Activated naive CD8-positive, alpha-beta T cell treated with anti-CD3 and anti-CD28 coated beads, Interleukin-2, amount 10 ng/mL, durations not matched to agents 7 days and 5 days (primary cell): Measurements from ENCODE around the gene PCNX3. TPM values are rescaled to one million over a fixed set of nuclear protein-coding genes. Genes with fewer than 3 reads are reported as not detected.

Experiments used
- ATAC-seq: fragments of 150-1000 bp; cut with Tn5 transposase; one replicate; pipeline ENCODE4 v1.10.0; 2021; ENCODE audit warnings: low read depth, moderate library complexity
- POLR2A ChIA-PET: fragments of 350-600 bp; sonication (Branson Sonifier 250); formaldehyde crosslinking; loops from one replicate; lab custom pipeline; 2021; ENCODE audit warnings: antibody characterized with exemption; lab: Charles Lee
- DNase-seq: peaks from one replicate; pipeline ENCODE4 v3.0.0; 2021
- H3K27ac Mint-ChIP-seq: one replicate; pipeline ENCODE4 v1.8.0; 2022; ENCODE audit warnings: mild to moderate bottlenecking, mixed read lengths
- H3K27me3 Mint-ChIP-seq: one replicate; pipeline ENCODE4 v1.8.0; 2022; ENCODE audit warnings: mild to moderate bottlenecking, moderate library complexity, mixed read lengths
- H3K36me3 Mint-ChIP-seq: one replicate; pipeline ENCODE4 v1.8.0; 2021; ENCODE audit warnings: mild to moderate bottlenecking, mixed read lengths
- H3K4me1 Mint-ChIP-seq: one replicate; pipeline ENCODE4 v1.8.0; 2021; ENCODE audit warnings: mixed read lengths
- H3K4me3 Mint-ChIP-seq: one replicate; pipeline ENCODE4 v1.8.0; 2022; ENCODE audit warnings: mild to moderate bottlenecking, moderate library complexity, mixed read lengths
- H3K9me3 Mint-ChIP-seq: one replicate; pipeline ENCODE4 v1.8.0; 2021; ENCODE audit warnings: mixed read lengths
- total RNA-seq, 2 experiments: library from RNA; stranded (reverse); gene quantifications; one replicate each; pipeline ENCODE4 v1.2.3, GENCODE V29; 2021

PCNX3 gene
- total RNA-seq, 2 experiments from 2014 or later, result 57.2 to 60.2 TPM

DNA sequence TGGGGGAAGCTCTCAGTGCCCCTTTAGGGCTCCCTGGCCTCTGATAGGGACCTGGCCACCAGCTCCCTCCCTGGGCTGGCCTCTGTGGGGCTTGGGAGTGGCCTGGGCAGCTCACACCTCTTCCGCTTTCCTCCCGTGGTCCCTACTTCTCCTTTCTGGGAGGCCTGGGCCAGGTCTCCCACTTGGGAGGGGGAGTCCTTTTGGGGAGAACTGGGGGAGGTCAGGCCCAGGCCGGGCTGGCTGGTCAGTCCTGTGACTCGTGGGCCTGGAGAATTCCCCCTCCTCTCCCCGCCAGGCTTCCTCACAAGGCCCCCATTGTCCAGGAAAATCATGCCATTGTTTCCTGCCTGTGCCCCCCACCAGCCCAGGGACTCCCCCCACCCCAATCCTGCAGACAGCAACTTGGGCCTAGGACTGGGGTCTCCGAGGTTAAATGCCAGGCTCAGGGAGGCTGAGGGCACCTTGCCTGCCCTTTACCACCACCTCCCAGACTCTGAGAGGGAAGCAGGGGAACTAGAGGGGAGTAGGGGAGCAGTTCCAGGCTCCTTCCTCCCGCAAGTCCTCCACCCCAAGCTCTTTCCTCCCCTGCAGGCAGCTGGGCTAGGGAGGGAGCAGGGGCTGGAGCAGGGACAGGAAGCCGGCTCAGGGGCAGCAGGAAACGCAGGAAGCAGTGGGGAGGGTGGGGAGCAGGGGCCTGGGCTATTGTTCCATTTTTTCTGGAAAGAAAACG, 4.4 kb upstream of the PCNX3 start:
- peak overlapping the region; percentile 47 for H3K27ac Mint-ChIP-seq
- no peak for DNase-seq
- H3K4me1 Mint-ChIP-seq, result peaks cover 20% of the 10 kb centered on the region
- H3K4me3 Mint-ChIP-seq, result peak overlapping the region; percentile 52
- no peaks in the 10 kb centered on the region for H3K9me3 Mint-ChIP-seq
- peaks cover 6% of the 10 kb centered on the region for H3K36me3 Mint-ChIP-seq
- no peaks in the 10 kb centered on the region for H3K27me3 Mint-ChIP-seq
- ATAC-seq, result no peak
- POLR2A ChIA-PET, result interaction anchor here (1.3 to 2.1 kb wide), 3 partner anchors 14 to 42 kb away, joined by 4 to 8 read pairs (median 7); partner anchors contain the start of gene SIPA1

DNA sequence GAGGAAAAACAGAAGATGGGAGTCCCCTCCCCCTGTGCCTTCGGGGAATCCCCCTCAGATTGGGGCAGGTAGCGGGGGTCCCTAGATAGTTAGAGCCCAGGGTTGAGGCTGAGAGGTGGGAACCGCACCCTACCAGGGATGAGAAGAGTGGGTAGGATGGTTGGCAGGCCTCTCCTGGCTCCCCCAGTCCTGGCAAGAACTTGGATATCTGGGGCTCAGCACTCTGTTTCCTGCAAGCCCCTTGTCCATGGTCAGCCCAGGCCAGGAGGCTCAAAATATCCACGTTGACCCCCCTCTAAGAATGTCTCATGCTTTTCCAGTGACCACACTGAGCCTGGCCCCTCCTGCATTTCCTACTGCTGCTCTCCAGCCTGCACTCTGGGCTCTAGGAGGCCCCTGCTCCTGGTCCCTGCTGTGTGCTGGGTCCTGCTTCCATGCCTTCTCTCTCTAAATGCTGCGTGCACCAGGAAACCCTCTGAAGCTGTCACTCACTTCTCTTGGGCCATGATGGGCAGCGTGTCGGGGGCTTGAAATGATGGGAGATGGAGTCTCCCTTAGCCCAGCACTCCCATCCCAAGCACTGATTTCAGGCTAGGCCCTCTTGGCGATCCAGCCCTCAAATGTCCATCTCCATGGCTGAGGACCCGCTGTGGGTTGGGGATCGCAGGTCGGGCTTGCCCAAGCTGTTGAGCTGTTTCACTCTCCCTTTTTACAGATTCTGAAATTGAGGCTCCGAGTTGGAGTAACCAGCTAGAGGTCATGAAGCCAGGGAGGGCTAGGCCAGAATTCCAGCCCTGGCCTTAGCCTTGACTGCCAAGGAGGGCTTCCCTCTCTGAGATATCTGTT, 3.6 kb upstream of the PCNX3 start:
- no peak for ATAC-seq
- POLR2A ChIA-PET, result interaction anchor here (0.5 to 2.1 kb wide), 6 partner anchors 8 to 248 kb away, joined by 3 to 8 read pairs (median 4); partner anchors contain the start of gene RELA
- Mint-ChIP-seq H3K27ac (peak overlapping the region; percentile 90), H3K27me3 (no peaks in the 10 kb centered on the region), H3K4me3 (peak overlapping the region; percentile 96), H3K9me3 (no peaks in the 10 kb centered on the region), H3K4me1 (peaks cover 27% of the 10 kb centered on the region), H3K36me3 (peaks cover 8% of the 10 kb centered on the region)
- no peak for DNase-seq

- peaks cover 11% of the 10 kb centered on the region for H3K36me3 Mint-ChIP-seq
- H3K27ac Mint-ChIP-seq, result peak overlapping the region; percentile 90
- no peaks in the 10 kb centered on the region for H3K9me3 Mint-ChIP-seq
- H3K4me1 Mint-ChIP-seq, result peaks cover 28% of the 10 kb centered on the region
- H3K27me3 Mint-ChIP-seq, result no peaks in the 10 kb centered on the region
- DNase-seq (no peak), ATAC-seq (no peak)
- H3K4me3 Mint-ChIP-seq, result peak overlapping the region; percentile 96
- POLR2A ChIA-PET, result interaction anchor here (0.5 to 2.8 kb wide), 10 partner anchors 9 to 247 kb away, joined by 3 to 13 read pairs (median 4); partner anchors contain the start of genes RELA and ZNRD2
Observed at GRCh38 chr11:65612691-65613090, 2.9 kb upstream of the PCNX3 start.

GRCh38 chr11:65613091-65613928, 2.3 kb upstream of the PCNX3 start:
- H3K9me3 Mint-ChIP-seq, result no peaks in the 10 kb centered on the region
- DNase-seq, result no peak
- POLR2A ChIA-PET, result interaction anchor here (0.5 to 4.6 kb wide), 13 partner anchors 9 to 246 kb away, joined by 3 to 25 read pairs (median 5); partner anchors contain the start of genes FAM89B, RELA and ZNRD2
- H3K27ac Mint-ChIP-seq, result peak overlapping the region; percentile 96
- H3K4me3 Mint-ChIP-seq, result peak overlapping the region; percentile 96
- peaks cover 11% of the 10 kb centered on the region for H3K36me3 Mint-ChIP-seq
- ATAC-seq, result no peak
- peaks cover 28% of the 10 kb centered on the region for H3K4me1 Mint-ChIP-seq
- H3K27me3 Mint-ChIP-seq, result no peaks in the 10 kb centered on the region

- Mint-ChIP-seq H3K9me3 (no peaks in the 10 kb centered on the region), H3K27ac (peak overlapping the region; percentile 96), H3K4me1 (peaks cover 21% of the 10 kb centered on the region), H3K36me3 (peaks cover 13% of the 10 kb centered on the region), H3K27me3 (no peaks in the 10 kb centered on the region), H3K4me3 (peak overlapping the region; percentile 97)
- no peak for ATAC-seq
- POLR2A ChIA-PET, result interaction anchor here (0.7 to 4.6 kb wide), 22 partner anchors 9 to 436 kb away, joined by 3 to 36 read pairs (median 6); partner anchors contain the start of genes BANF1, CCDC85B, EHBP1L1 and EIF1AD
- DNase-seq, result no peak
Observed at GRCh38 chr11:65615950-65616574, 486 bp downstream of the PCNX3 start.

- ATAC-seq (no peak), DNase-seq (no peak)
- peak overlapping the region; percentile 97 for H3K4me3 Mint-ChIP-seq
- H3K4me1 Mint-ChIP-seq, result peaks cover 20% of the 10 kb centered on the region
- no peaks in the 10 kb centered on the region for H3K9me3 Mint-ChIP-seq
- POLR2A ChIA-PET, result interaction anchor here (0.7 to 4.6 kb wide), 9 partner anchors 9 to 242 kb away, joined by 3 to 25 read pairs (median 4); partner anchors contain the start of genes EHBP1L1, FAM89B and SIPA1
- peaks cover 15% of the 10 kb centered on the region for H3K36me3 Mint-ChIP-seq
- peak overlapping the region; percentile 94 for H3K27ac Mint-ChIP-seq
- H3K27me3 Mint-ChIP-seq, result no peaks in the 10 kb centered on the region
Observed at GRCh38 chr11:65616575-65617001, 1.0 kb downstream of the PCNX3 start.

GRCh38 chr11:65617136-65617850, 1.7 kb downstream of the PCNX3 start:
- ATAC-seq, result no peak
- Mint-ChIP-seq H3K27me3 (no peaks in the 10 kb centered on the region), H3K27ac (peak overlapping the region; percentile 94), H3K36me3 (peaks cover 17% of the 10 kb centered on the region), H3K4me1 (peaks cover 18% of the 10 kb centered on the region), H3K9me3 (no peaks in the 10 kb centered on the region), H3K4me3 (peak overlapping the region; percentile 97)
- DNase-seq, result no peak
- POLR2A ChIA-PET, result interaction anchor here (0.8 to 4.6 kb wide), 10 partner anchors 8 to 241 kb away, joined by 3 to 25 read pairs (median 4); partner anchors contain the start of genes EHBP1L1, FAM89B and SIPA1

DNA sequence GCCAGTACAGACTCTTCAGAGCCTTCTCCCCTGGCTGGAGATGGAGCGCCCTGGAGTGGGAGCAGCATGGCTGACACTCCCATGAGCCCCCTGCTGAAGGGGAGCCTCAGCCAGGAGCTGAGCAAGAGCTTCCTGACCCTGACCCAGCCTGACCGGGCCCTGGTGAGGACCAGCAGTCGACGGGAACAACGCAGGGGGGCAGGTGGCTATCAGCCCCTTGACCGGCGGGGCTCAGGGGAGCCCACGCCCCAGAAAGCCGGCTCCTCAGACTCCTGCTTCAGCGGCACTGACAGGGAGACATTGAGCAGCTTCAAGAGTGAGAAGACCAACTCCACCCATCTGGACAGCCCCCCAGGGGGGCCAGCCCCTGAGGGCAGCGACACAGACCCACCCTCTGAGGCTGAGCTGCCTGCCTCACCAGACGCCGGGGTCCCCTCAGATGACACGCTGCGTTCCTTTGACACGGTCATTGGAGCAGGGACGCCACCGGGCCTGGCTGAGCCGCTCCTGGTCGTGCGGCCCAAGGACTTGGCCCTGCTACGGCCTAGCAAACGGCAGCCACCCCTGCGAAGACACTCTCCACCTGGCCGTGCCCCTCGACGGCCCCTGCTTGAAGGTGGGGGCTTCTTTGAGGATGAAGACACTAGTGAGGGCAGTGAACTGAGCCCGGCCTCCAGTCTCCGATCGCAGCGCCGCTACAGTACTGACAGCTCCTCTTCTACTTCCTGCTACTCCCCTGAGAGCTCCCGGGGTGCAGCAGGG, 2.6 kb downstream of the PCNX3 start:
- H3K9me3 Mint-ChIP-seq, result no peaks in the 10 kb centered on the region
- H3K36me3 Mint-ChIP-seq, result peaks cover 17% of the 10 kb centered on the region
- peaks cover 17% of the 10 kb centered on the region for H3K4me1 Mint-ChIP-seq
- ATAC-seq (no peak), DNase-seq (no peak)
- H3K4me3 Mint-ChIP-seq, result no peak overlapping the region
- no peaks in the 10 kb centered on the region for H3K27me3 Mint-ChIP-seq
- POLR2A ChIA-PET, result interaction anchor here (0.8 to 4.6 kb wide), 5 partner anchors 14 to 41 kb away, joined by 3 to 25 read pairs (median 3); partner anchors contain the start of gene SIPA1
- no peak overlapping the region for H3K27ac Mint-ChIP-seq

GRCh38 chr11:65618763-65619162, 3.2 kb downstream of the PCNX3 start:
- Mint-ChIP-seq H3K27ac (no peak overlapping the region), H3K36me3 (peaks cover 17% of the 10 kb centered on the region), H3K27me3 (no peaks in the 10 kb centered on the region), H3K4me1 (peaks cover 17% of the 10 kb centered on the region), H3K9me3 (no peaks in the 10 kb centered on the region), H3K4me3 (no peak overlapping the region)
- ATAC-seq (no peak), DNase-seq (no peak)
- POLR2A ChIA-PET, result interaction anchor here (1.4 kb wide), 1 partner anchor 19 kb away, joined by 3 read pairs; the partner anchor contains the start of gene SIPA1

DNA sequence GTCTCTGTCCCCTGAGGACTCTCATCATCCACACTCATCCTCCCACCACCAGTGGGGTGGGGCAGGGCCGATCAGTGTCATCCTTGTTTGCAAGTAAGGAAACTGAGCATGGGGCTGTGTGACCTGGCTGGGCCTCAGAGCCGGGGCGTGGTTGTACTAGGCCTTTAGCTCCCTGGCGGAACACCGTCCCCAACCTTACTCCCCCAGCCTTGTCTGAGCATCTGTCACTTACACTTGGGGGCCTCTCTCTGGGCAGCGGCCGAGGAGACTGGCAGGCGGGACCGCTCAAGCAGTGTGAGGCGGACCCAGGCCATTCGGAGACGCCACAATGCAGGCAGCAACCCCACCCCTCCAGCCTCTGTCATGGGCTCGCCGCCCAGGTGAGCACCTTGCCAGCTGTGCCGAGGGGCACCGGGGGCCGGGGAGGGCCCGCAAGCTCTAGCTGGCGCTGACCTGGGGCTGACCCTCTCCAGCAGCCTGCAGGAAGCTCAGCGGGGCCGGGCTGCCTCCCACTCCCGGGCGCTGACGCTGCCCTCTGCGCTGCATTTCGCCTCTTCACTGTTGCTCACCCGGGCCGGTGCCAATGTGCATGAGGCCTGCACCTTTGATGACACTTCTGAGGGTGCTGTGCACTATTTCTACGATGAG, 3.8 kb downstream of the PCNX3 start:
- H3K27me3 Mint-ChIP-seq, result no peaks in the 10 kb centered on the region
- H3K36me3 Mint-ChIP-seq, result peaks cover 17% of the 10 kb centered on the region
- H3K27ac Mint-ChIP-seq, result no peak overlapping the region
- H3K9me3 Mint-ChIP-seq, result no peaks in the 10 kb centered on the region
- no peak overlapping the region for H3K4me3 Mint-ChIP-seq
- ATAC-seq (no peak), DNase-seq (no peak)
- POLR2A ChIA-PET, result interaction anchor here (1.4 kb wide), 1 partner anchor 18 kb away, joined by 3 read pairs; the partner anchor contains the start of gene SIPA1
- H3K4me1 Mint-ChIP-seq, result peaks cover 17% of the 10 kb centered on the region
